ENCODE results near the gene KRT31.
"Not testable (repeated sequence)": the region's sequence is repeated elsewhere in the genome, so short reads cannot be mapped to it uniquely, and the experiment has no call there.

Gene KRT31

DNA sequence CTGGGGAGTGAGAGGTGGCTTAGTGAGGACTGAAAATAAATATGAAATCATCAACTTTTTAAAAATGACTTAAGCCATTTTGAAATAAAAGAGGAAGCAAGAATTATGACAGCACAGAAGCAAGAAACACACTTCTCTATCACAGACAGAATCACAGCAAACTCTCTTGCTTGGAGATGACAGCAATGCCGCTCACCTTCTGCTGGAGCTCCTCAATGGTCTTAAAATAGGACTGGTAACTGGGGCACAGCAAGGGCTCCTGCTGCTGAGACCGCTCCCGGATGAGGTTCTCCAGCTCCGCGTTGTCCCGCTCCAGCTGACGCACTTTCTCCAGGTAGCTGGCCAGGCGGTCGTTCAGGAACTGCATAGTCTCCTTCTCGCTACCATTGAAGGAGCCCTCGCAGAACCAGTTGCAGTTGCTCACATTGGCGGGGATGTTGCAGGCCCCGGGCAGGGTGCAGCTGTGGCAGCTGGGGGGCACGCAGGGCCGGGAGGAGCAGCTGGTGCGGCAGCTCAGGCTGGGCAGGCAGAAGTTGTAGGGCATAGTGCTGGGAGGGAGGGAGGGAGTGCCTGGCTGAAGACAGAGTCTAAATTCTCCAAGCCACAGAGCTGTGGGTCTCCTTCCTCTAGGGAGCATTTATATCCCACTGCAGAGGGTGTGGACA lies at the start of gene KRT31:
KRT31 (minus strand) TSS at position 613 of the 665 bp plus-strand sequence; CDS start at position 544, 69 bp downstream.
- DNase-seq, result no peak

DNA sequence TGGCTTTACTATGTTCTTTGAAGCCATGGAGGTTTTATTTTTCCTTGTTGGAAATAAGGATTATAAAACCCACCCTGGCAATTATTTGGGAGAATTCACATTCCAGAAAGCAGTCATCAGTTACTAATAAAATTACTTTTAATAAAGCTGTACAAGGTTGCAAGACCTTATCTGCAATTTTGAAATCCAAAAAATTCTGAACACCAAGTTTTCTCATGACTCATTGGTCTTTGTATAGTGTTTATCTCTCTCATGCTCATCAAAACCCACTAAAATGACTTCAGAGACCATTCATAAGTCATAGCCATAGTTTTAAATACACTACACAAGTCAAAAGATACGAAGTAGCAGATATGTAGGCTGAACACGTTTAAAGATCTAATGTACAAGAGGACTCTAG lies 49.4 kb upstream of the KRT31 start:
- no peak for DNase-seq

DNA sequence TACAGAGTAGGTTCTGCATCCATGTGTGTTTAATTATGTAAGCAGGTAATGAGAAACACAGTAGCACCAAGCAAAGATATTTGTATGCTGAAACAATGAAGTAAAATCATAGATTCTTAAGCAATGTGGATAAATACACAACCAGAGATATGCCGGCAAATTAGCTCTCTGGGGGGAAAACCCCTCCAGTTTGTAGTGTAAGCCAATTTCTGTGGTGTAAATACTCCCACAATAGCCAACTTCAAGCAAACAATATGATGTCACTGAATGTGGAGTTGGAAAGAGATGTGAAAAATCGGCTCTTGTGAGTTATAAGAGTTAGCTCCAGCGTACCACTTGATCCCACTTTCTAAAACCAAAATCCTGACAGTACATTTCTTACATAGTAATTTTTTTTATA lies 47.2 kb upstream of the KRT31 start:
- no peak for DNase-seq

DNA sequence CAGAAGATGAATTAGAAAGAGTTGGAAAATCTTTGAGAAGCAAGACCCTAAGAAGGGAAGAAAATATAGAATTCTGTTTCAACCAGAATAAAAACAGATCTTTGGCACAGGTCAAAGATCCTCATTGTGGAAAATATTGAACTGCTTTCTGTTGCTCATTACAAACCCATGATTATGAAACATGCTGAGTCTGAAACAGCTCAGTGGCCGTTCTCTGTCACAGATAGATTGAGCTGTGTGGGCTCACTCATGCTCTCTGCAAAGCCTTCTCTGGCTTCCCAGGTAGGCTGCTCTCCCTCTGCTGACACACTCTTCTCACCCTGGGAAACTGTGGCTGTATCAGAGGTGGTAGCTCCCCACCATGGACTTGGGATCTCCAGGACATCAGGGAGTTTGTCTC lies 46.8 kb upstream of the KRT31 start:
- DNase-seq, result no peak

DNA sequence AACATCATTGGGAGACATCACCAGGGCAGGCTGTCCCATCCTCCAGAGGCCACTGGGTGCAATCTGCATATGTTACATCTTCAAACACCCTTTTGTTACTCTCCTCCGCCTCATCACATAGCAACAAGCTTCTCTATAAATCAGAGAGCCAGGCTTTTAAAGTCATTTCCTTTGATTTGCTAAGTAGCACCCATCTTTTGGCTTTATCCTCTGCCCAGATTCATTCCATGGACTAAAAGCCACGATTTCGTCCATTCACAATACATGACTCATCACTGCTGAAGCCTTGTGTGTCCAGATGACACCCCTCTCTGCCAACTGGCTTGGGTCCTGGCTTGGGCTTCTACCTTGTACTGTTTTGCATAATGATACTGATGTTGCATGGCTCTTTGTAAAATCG lies 45.3 kb upstream of the KRT31 start:
- no peak for DNase-seq

DNA sequence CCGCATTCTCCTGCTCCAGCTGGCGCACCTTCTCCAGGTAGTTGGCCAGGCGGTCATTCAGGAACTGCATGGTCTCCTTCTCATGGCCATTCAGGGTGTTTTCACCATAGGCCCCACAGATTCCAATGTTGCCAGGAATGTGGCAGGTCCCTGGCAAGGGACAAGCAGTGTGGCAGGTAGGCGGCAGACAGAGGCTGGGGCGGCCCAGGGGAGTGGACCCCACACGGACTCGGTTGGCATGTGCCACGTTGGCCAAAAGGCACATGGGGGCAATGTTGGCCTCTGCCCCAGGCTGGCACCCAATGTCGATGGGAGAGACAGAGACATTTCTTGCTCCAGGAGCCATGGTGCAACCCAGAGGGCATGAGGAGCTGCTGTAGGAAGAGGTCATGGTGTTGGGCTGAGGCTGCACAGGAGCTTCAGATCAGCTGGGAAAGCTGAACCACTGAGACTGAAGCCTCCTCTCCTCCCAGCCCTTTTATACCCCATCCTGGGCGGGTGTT lies 43.2 kb upstream of the KRT31 start, which contains the start of gene KRT38:
KRT38 (minus strand) TSS at position 453 of the 503 bp plus-strand sequence; CDS start at position 391, 62 bp downstream.
- no peak for DNase-seq

DNA sequence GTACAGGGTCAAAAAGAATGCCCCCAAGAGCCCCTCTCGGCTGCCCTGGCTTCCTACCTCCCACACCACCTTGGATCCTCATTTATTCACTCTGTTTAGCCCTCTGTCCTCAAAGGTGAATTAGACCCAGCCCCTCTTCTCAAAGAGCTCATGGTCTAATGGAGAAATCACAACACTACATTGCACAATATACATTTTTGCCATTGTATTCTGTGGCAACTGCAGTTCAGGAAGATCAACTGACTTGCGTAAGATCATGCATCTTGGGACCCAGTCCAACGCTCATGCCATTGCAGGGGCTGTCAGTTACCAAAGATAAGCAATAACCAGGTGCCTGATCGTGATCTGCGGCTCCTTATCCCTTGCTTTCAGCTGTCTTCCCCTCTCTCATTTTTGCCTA lies 42.0 kb upstream of the KRT31 start:
- DNase-seq, result no peak

DNA sequence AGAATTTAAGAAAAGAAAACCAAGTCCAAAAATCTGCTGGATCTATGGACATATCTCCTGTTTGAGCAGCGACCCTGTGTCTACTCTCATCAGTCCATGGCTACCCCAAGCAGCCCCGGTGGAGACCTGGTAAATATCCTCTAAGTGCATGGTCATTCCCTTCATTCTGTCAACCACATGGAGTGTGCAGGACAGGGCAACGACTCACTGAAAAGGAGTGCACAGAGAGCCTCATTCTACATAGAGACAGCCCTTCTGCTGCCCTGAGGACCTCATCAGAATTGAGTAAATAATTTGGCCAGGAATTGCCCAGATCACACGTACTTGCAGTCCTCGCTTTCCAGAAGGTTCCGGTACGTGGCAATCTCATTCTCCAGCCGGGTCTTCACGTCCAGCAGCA lies 40.4 kb upstream of the KRT31 start:
- DNase-seq, result no peak

DNA sequence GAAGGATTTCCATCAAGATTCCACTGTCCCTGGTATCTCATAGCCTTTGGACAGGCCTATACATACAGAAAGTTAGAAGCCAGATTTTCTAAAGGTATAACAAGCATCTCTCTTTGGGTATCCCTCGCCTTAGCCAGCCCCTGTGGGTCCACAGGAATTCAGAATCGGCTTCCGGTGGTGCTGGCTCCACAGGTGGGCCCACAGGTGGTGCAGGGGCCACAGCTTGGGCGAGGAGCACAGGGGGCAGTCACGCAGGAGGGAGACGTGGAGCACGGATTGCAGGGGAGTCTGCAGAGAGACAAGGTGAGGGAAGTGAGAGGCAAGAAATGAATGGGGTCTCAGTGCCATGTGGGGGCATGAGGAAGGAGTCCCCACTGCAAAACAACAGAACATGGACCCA lies 39.8 kb upstream of the KRT31 start:
- no peak for DNase-seq

DNA sequence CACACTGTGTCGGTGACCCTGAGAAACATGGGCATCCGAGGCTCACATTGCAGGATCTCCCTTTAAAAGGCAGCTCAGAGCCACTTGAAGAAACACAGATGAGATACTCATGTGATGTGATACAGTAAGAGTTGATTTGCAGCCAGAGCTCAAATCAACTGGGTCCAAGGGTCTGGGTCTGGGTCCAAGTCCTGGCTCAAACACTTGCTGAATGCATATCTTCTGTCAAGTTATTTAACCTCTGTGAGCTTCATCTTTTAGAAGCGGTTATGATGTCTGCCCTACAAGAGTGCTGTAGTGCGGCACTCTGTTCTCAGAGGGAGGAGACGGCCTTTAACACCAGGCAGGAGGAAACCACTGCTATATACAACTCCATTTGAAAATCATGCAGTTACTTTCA lies 37.0 kb upstream of the KRT31 start:
- no peak for DNase-seq

DNA sequence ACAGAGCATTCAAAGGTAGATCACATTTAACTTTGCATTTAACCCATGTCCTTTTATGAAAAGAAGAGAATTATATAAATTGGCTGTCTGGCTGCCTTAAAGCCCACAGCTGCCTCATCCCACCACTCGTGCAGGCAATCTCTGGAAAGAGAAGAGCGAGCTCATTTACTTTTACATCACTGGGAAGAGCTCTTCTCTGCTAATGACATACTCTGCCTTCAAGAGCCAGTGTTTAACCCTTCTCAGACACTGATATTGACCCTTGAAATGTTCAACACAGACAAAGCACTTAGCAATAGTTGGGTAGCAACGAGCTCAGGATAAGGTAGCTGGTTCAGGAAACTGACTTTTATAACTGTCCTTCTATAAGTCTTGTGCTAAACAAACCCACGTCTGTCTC lies 36.6 kb upstream of the KRT31 start:
- no peak for DNase-seq

DNA sequence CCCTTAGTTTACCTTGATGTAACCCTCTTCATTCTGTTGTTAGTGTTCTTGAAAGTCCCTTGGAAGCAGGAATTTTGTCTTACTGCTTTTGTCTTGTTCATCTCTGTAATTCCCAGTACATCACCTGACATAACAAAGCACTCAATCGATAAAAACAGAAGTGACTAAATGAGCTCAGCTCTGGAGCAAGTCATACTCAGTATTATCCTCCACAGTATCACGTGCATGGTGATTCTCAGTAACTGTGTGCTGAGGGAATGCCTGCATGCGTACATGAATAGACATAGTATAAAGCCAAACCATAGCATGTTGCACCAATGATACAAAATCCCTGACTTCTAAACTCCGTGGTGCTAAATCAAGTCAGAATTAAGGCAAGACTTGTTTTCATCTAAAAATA lies 36.2 kb upstream of the KRT31 start:
- DNase-seq, result no peak

DNA sequence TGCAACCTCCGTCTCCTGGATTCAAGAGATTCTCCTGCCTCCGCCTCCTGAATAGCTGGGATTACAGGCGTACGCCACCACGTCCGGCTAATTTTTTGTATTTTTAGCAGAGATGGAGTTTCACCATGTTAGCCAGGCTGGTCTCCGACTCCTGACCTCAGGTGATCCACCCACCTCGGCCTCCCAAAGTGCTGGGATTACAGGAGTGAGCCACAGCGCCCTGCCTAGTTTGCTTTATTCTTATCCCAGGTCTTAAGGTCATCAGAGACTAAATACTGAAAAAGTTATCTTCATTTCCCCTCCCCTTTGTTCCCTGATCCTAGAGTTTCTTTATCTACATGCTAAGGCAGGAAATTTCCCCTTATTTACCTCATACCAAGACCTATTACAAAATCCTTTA lies 33.0 kb upstream of the KRT31 start:
- DNase-seq, result not testable (repeated sequence)

DNA sequence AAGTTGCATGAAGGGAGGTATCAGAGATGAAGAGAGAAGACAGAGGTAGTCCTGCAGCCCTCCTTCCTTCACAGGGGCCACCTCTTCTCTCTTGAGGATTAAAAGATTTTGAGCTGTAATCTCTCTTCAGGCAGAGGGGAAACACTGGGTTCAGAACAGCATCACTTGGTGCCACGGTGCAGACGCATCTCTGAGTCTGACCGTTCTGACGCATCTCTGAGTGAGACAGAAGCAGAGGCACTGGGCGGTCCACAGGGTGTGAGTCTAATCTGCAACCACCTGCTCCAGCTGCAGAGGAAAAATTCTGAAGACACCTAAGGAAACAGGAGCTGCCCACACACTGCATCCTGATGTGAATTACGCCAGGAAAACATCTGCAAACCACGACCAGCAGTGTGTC lies 32.3 kb upstream of the KRT31 start:
- DNase-seq, result no peak

DNA sequence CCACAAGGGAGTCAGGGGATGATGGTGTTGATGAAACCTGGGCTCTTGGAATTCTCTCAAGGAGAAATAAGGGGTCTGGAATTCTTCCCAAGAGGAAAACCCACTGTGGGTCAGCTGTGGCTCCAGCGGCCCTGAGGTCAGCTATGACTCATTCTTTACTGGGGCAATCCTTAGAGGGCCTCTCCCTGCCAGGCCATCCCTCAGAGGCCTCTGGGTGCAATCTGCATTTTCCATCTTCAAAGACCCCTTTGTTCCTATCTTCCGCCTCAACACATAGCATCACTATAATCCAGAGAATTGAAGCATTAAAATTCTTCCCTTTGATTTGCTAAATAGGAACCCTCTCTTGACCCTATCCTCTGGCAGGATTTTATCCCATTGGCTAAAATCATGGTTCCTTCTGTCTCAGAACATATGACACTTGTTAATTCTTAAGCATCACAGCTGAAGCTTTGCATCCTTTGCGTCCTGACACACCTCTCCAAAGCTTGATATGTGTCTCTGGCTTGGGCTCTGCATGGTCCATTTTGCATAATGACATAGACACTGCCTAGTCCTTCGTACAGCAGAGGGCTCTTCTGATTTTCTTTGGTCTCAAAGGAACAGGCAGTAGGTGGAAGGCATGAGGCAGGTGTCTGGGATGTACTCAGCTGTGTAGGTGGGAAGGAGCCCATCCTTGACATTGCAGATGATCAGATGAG lies 31.3 kb upstream of the KRT31 start:
- no peak for DNase-seq

DNA sequence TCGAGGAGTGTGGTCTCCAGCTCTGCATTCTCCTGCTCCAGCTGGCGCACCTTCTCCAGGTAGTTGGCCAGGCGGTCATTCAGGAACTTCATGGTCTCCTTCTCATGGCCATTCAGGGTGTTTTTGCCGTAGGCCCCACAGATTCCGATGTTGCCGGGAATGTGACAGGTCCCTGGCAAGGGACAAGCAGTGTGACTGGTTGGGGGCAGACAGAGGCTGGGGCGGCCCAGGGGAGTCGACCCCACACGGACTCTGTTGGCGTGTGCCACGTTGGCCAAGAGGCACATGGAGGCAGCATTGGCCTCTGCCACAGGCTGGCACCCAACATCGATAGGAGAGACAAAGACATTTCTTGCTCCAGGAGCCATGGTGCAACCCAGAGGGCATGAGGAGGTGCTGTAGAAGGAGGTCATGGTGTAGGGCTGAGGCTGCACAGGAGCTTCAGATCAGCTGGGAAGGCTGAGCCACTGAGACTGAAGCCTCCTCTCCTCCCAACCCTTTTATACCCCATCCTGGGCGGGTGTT lies 26.8 kb upstream of the KRT31 start, which contains the start of gene KRT37:
KRT37 (minus strand) TSS at position 475 of the 525 bp plus-strand sequence; CDS start at position 413, 62 bp downstream.
- DNase-seq, result no peak

DNA sequence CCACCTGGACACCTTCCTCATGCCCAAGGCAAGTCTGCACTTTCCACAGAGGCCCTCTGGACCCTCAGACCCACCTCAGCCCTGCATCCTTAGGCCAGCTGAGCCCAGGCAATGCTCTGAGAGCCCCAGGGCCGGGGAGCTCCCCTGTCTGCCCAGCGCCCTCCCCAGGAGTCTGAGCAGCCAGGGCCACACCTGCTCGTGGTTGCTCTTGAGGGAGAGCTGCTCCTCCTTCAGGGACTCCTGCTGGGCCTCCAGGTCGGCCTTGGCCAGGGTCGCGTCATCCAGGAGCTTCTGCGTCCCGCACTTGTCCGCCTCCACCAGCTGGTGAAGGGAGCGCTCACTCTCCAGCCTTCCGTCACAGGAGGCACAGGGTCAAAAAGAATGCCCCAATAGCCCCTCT lies 25.2 kb upstream of the KRT31 start:
- DNase-seq, result not testable (repeated sequence)

DNA sequence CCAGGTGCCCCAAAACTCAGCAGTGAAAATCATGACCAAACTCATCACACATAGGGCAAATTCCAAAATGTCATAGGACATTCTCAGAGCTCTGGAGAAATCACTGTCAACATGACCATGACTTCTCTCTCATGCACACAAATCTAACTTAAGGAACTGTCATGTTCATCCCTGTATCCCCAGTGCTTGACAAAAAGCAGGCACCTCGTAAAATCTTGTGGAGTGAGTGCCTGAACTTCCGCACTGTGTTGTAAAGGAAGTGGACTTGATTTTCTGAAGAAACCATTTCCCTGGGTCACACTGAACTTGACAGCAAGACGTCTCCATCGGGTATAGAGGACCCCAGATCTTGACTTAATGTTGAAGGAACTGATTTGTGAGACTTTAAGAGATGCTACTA lies 24.2 kb upstream of the KRT31 start:
- DNase-seq, result no peak

DNA sequence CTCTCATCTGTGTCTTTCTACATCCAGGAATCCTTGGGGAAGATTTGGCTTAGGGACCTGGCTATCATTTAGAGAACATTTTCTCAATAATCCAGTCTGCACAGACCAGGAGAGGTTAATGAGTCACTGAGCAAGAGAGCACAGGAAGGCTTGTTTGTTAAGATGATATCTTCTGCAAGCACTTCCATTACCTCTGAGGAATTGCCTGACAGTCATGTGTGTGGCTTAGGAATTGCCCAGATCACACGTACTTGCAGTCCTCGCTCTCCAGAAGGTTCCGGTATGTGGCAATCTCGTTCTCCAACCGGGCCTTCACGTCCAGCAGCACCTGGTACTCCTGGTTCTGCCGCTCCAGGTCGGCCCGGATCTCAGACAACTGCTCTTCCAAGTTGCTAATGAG lies 23.7 kb upstream of the KRT31 start:
- DNase-seq, result no peak

DNA sequence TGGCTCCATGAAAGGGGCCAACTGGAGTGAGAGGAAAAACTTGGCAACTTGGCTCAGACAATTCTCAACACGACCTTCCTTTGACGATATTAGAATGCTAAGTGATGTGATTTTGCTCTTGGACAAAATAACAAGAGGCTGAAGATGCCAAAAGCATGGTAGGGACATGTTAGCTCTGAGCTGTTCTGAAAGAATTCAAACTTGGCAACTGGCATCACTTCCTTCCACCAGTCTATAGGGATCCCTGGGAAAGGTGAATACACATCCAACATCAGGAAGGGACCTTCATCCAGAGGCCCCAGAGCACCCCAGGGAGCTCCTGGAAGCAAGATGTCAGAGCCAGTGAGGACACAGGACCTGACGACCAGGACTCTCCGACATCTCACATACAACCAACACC lies 22.7 kb upstream of the KRT31 start:
- no peak for DNase-seq

DNA sequence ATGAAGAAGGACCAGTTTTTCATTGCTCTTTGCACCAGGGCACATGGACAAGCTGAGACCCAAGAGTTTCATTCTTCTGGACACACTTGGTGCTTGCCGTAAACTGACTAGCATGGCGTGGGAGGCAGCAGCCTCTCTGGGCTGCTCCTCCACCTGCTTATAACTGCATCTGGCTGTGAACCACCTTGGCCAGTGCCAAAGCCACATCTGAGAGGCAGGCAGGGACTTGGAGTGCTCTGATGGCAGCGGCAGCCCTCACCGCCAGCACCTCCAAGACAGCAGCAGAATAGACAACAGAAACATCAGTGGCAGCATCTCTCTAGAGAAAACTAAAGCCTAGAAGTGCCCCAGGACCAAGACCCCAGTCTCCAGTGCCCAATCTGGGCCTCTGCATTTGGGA lies 22.3 kb upstream of the KRT31 start:
- no peak for DNase-seq

DNA sequence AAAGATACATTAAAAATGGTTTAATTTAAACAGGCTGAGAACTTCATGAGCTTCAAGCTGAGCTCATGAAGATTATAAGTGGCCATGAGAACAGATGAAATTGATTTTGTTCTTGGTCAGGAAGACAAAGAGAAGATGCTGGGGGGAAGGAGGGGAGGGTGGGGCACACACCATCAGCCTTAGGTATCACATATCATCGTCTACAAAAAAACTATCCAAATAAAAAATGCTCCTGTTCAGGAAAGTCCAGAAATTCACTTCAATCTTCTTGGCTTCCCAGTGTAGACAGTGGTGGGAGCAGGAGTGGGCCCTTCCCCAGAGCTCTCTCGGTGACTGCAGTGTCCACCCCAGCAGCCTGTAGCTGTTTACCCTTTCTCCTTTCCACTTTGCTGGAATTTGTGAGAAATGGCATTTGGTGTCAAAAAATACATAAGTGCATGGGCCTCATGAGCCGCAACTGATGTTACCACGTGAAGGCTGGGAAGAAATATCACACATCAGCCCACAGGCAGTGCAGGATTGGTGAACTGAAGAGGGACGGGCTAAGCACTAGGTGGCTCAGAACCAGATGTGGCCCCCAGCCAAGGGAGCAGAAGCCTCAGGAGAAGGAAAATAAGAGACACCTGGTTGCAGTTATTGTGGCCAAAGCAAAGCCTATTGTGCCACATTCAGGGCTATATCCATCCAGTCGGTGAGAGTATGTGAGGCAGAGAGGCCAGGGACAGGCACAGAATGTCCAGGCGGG lies 20.9 kb upstream of the KRT31 start:
- DNase-seq, result no peak

DNA sequence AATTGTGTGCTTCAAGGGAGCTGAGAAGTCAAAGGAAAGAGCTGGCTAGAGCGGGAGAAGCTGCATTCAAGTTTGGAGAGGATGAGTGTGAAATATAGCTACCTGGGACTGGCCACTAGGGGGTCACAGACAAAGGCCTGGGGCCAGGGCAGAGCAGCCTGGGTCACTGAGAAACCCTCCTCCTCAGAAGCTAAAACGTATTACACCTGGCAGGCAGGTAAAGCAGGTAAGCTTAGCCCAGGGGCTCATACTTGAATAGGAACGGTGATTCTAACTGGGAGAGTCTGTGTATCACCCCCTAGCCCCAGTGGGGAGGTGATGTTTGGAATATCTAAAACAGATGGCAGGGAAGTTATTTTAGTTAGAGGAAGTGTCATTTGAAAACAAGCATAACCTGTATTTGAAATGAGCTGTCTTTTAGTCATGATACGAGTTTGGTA lies 20.2 kb upstream of the KRT31 start:
- DNase-seq, result no peak

Data from activated CD4-positive, alpha-beta T cell treated with anti-CD3 and anti-CD28 coated beads, Interleukin-2, amount 50 U/mL, for 4 hours (primary cell).